GM20000 (cell line): Measurements from ENCODE around the gene XG.
"Not testable (repeated sequence)": the region's sequence is repeated elsewhere in the genome, so short reads cannot be mapped to it uniquely, and the experiment has no call there.

Experiments
- DNase-seq: peaks from one replicate; pipeline ENCODE4 v3.0.0; 2012; ENCODE audit warnings: low spot score
- CTCF ChIP-seq: IDR thresholded peaks from 2 replicates; pipeline ENCODE4 v1.5.1; 2012; ENCODE audit warnings: mild to moderate bottlenecking, control low read depth; ENCODE audit errors: extremely low read depth, missing control alignments

Gene XG

GRCh38 chrX:2785538-2785937 lies 33.7 kb downstream of the XG start:
- DNase-seq, result no peak
- TF ChIP-seq CTCF, result no peak

- DNase-seq, result no peak
- TF ChIP-seq CTCF, result no peak
These were observed 37.1 kb downstream of the XG start for GRCh38 chrX:2788980-2789379.

- TF ChIP-seq CTCF, result no peak
- DNase-seq, result no peak
These were observed 37.7 kb downstream of the XG start for GRCh38 chrX:2789569-2789968.

GRCh38 chrX:2793752-2794151 lies 41.9 kb downstream of the XG start:
- no peak for DNase-seq
- no peak for TF ChIP-seq CTCF

- no peak for TF ChIP-seq CTCF
- DNase-seq, result no peak
These were observed 42.5 kb downstream of the XG start for GRCh38 chrX:2794336-2794735.

- not testable (repeated sequence) for DNase-seq
These were observed 45.0 kb downstream of the XG start for GRCh38 chrX:2796808-2797207.

GRCh38 chrX:2799369-2799768 lies 47.5 kb downstream of the XG start:
- no peak for DNase-seq
- TF ChIP-seq CTCF, result no peak

GRCh38 chrX:2799980-2800379 lies 48.1 kb downstream of the XG start:
- DNase-seq, result not testable (repeated sequence)

GRCh38 chrX:2801223-2801622 lies 49.4 kb downstream of the XG start:
- TF ChIP-seq CTCF, result no peak
- DNase-seq, result no peak

GRCh38 chrX:2802376-2803090 lies 50.7 kb downstream of the XG start:
- DNase-seq, result not testable (repeated sequence)

GRCh38 chrX:2803486-2803885 lies 51.6 kb downstream of the XG start:
- not testable (repeated sequence) for DNase-seq
